Activated CD4-positive, alpha-beta T cell treated with anti-CD3 and anti-CD28 coated beads, Interleukin-2, amount 50 U/mL, for 16 hours (primary cell): ENCODE measurements around the gene RXFP4.
"Not testable (repeated sequence)": the region's sequence is repeated elsewhere in the genome, so short reads cannot be mapped to it uniquely, and the experiment has no call there.

Experiments
- DNase-seq: peaks from one replicate; pipeline ENCODE4 v3.0.0-alpha.2; 2020

The RXFP4 gene

GRCh38 chr1:155940993-155941844 lies at the start of gene RXFP4:
Gene RXFP4 (plus strand): TSS chr1:155941638. CDS start chr1:155941710, 72 bp downstream.
- no peak for DNase-seq

GRCh38 chr1:155892796-155893195 lies 48.6 kb upstream of the RXFP4 start:
- DNase-seq, result no peak

- DNase-seq, result peak; percentile 46
Observed at GRCh38 chr1:155893389-155894142, 47.9 kb upstream of the RXFP4 start.

GRCh38 chr1:155895617-155896016 lies 45.8 kb upstream of the RXFP4 start:
- DNase-seq, result not testable (repeated sequence)

- DNase-seq, result not testable (repeated sequence)
Observed at GRCh38 chr1:155896476-155896875, 45.0 kb upstream of the RXFP4 start.

GRCh38 chr1:155897746-155898145 lies 43.7 kb upstream of the RXFP4 start:
- no peak for DNase-seq

GRCh38 chr1:155898888-155899287 lies 42.5 kb upstream of the RXFP4 start:
- no peak for DNase-seq

GRCh38 chr1:155899683-155900082 lies 41.8 kb upstream of the RXFP4 start:
- DNase-seq, result no peak

GRCh38 chr1:155900161-155900560 lies 41.3 kb upstream of the RXFP4 start:
- DNase-seq, result no peak

GRCh38 chr1:155904261-155904660 lies 37.2 kb upstream of the RXFP4 start:
- no peak for DNase-seq

- DNase-seq, result peak; percentile 10
Observed at GRCh38 chr1:155909894-155910293, 31.5 kb upstream of the RXFP4 start.

GRCh38 chr1:155910621-155911121 lies 30.8 kb upstream of the RXFP4 start:
- peak; percentile 16 for DNase-seq

GRCh38 chr1:155911156-155912055 lies 30.0 kb upstream of the RXFP4 start, which contains the start of gene RIT1:
Gene RIT1 (minus strand): TSS chr1:155911349. CDS start chr1:155910761, 588 bp downstream.
- DNase-seq, result peak; percentile 90

- no peak for DNase-seq
Observed at GRCh38 chr1:155912056-155912536, 29.3 kb upstream of the RXFP4 start.

GRCh38 chr1:155913969-155914757 lies 27.3 kb upstream of the RXFP4 start:
- DNase-seq, result no peak

GRCh38 chr1:155918660-155919059 lies 22.8 kb upstream of the RXFP4 start:
- no peak for DNase-seq

GRCh38 chr1:155919801-155920200 lies 21.6 kb upstream of the RXFP4 start:
- no peak for DNase-seq

- no peak for DNase-seq
Observed at GRCh38 chr1:155920717-155921116, 20.7 kb upstream of the RXFP4 start.

- DNase-seq, result no peak
Observed at GRCh38 chr1:155925506-155925905, 15.9 kb upstream of the RXFP4 start.

- no peak for DNase-seq
Observed at GRCh38 chr1:155929057-155929456, 12.4 kb upstream of the RXFP4 start.

- not testable (repeated sequence) for DNase-seq
Observed at GRCh38 chr1:155930725-155931124, 10.7 kb upstream of the RXFP4 start.
